ENCODE data around the gene PDXDC1. TPM values are rescaled to one million over a fixed set of nuclear protein-coding genes. Genes with fewer than 3 reads are reported as not detected.
A peak's percentile ranks its signal among the peaks of the same experiment; 100 is the strongest.
"Not testable (repeated sequence)": the region's sequence is repeated elsewhere in the genome, so short reads cannot be mapped to it uniquely, and the experiment has no call there.

The PDXDC1 gene
- total and polyA plus RNA-seq, 12 donors, result 24.9 to 88.5 (median 69.4) TPM

- H3K27me3 ChIP-seq; H3K9me3 ChIP-seq; H3K27ac ChIP-seq; intact Hi-C loops (cut with DNase I); H3K4me1 ChIP-seq; DNase-seq; H3K36me3 ChIP-seq; H3K4me3 ChIP-seq; ATAC-seq: not testable (repeated sequence)
- 94 to 98% methylated on average over 7 to 8 of the region's 10 CpGs for WGBS, 2 donors
Observed at GRCh38 chr16:15160571-15160970, 185.7 kb downstream of the PDXDC1 start.

DNA sequence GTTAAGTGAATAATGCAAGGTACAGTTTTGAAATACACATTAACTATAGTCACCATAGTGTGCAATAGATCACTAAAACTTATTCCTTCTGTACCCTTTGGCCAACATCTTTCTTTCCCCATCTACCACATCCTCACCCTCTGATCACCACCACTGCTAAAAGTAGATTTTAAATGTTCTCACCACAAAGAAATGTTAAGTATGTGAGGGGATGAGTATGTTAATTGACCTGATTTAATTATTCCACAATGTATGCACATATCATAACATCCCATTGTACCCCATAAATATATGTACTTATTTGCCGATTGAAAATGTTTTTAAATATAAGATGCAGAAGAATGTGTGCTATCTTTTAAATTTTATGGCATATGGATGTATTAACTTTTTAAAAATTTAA lies 188.2 kb downstream of the PDXDC1 start:
- intact Hi-C loops (cut with DNase I); H3K27me3 ChIP-seq; H3K9me3 ChIP-seq; H3K36me3 ChIP-seq; ATAC-seq; H3K27ac ChIP-seq; H3K4me3 ChIP-seq; DNase-seq; H3K4me1 ChIP-seq: not testable (repeated sequence)
- 85 to 96% methylated on average over 1 of the region's 1 CpG for WGBS, 2 donors

DNA sequence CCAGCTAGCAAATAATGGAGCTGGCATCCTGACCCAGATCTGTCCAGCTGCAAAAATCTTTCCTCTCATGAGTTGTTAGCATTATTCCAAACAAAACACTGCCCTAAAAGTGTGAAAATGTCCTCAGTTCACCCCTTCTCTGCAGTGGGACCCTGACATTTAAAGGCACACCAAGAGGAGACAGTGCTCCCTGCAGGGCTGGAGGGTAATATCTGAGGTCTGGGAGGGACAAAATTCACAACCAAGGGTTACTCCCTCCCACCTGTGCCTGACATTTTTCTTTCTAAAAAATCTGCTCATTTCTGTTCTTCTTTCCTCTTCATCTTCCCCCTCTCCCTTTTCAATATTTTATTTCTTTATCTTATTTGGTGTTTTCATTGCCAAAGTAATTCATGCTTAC lies 191.4 kb downstream of the PDXDC1 start:
- H3K27me3 ChIP-seq; intact Hi-C loops (cut with DNase I); ATAC-seq; H3K36me3 ChIP-seq; H3K9me3 ChIP-seq; H3K4me3 ChIP-seq; DNase-seq; H3K4me1 ChIP-seq; H3K27ac ChIP-seq: not testable (repeated sequence)

DNA sequence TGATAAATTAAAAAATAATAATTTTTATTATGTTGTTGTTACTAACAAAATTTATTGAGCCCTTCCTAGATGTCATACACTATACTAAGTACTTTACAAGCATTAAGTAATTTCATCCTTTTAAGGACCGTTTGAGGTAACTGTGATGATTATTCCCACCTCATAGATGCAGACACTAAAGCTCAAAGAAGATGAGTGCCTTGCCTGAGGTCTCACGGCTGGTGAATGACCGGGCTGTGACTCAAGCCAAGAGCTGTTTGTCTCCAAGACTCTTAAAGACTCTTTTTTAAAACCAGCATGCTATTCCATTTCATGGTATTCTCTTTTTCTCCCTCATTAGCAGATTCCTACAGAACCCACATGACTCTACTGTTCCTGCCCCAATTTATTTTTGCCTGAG lies 193.5 kb downstream of the PDXDC1 start:
- H3K27me3 ChIP-seq; H3K36me3 ChIP-seq; DNase-seq; H3K27ac ChIP-seq; H3K4me1 ChIP-seq; intact Hi-C loops (cut with DNase I); H3K9me3 ChIP-seq; ATAC-seq; H3K4me3 ChIP-seq: not testable (repeated sequence)
- 74 to 76% methylated on average over 3 of the region's 3 CpGs for WGBS, 2 donors

DNA sequence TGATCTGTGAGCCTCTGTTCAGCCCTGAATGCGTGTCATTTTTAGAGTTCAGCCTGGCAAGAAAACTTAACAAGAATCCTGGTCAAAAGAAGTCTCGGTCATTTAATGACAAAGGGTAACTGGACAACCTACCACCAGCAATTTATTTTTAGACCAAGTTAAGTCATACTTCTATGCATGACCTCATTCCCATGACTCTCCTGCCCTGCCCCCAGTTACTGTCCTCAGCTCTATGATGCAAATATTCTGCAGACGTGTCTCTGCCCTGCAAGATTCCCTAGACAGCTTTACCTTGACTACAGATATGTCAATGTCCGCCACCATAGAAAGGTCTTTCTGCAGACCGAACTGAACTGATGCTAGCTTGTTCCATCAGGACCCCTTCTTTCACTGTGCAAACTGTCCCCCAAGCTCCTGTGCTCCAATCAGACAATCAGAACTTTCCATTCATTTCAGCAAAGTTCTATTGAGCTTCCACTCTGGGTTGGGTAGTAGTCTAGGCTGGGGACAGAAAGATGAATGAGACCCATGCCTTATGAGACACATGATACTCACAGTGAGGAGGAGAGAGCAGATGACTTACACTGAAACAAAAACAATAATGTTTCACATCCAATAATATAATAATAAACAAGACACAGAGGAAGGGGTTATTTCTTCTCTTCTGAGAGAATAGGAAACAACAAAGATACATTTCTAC lies 194.3 kb downstream of the PDXDC1 start:
- H3K27ac ChIP-seq; H3K4me3 ChIP-seq; DNase-seq; intact Hi-C loops (cut with DNase I); H3K9me3 ChIP-seq; H3K36me3 ChIP-seq; H3K4me1 ChIP-seq; H3K27me3 ChIP-seq: not testable (repeated sequence)
- WGBS, 2 donors, result 58 to 62% methylated on average over 4 of the region's 5 CpGs
- ATAC-seq, result peak in 3 of 8 donors; percentile 55 to 63 (median 57)

- intact Hi-C loops (cut with DNase I); H3K9me3 ChIP-seq; H3K27me3 ChIP-seq; DNase-seq; H3K4me3 ChIP-seq; H3K27ac ChIP-seq; H3K4me1 ChIP-seq; ATAC-seq; H3K36me3 ChIP-seq: not testable (repeated sequence)
- WGBS, 2 donors, result 85 to 87% methylated on average over 3 of the region's 3 CpGs
Observed at GRCh38 chr16:15179909-15180308, 205.1 kb downstream of the PDXDC1 start.

DNA sequence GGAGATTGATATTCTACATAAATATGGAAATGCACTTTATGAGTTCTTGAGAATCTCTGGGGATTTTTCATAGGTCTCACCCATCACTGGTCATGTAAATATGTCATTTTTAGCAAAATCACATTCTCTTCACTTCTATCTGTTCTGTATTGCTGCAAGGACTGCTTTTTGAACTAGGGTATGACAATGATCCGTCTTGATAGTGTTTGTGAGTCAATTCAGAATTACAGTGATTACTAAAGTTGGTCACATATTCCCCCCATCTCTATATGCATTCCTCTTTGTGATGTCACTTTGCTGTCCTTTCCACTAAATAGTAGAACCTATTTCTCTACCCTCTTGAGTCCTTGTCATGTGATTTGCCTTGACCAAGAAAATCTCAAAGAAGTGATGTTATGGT lies 206.1 kb downstream of the PDXDC1 start:
- intact Hi-C loops (cut with DNase I); H3K4me3 ChIP-seq; DNase-seq; H3K27me3 ChIP-seq; H3K4me1 ChIP-seq; H3K36me3 ChIP-seq; ATAC-seq; H3K27ac ChIP-seq; H3K9me3 ChIP-seq: not testable (repeated sequence)
- WGBS, 2 donors, result 80 to 89% methylated on average over 1 of the region's 1 CpG

DNA sequence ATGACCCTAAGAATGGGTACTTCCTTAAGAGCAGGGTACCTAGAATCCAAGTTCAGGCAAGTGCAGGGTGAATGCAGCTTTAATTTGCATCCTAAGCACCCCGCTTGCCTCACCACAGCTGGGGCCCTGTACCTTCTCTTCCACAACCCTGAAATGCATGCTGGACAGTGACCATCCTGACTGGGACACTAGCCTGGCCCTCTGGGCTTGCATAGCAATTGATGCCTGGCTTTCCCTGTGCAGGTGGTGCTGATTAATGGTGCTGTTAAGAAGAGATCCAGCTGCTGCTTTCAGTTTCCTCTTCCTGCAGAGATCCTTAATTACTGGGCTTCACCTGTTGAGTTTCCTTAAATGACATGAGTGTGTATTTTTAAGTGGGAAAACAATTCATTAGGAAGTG lies 209.2 kb downstream of the PDXDC1 start:
- H3K27me3 ChIP-seq; H3K9me3 ChIP-seq; H3K27ac ChIP-seq; H3K4me3 ChIP-seq; intact Hi-C loops (cut with DNase I); H3K4me1 ChIP-seq; ATAC-seq; DNase-seq; H3K36me3 ChIP-seq: not testable (repeated sequence)
- WGBS, 2 donors, result 59 to 79% methylated on average over 1 of the region's 1 CpG

Small RNAs within 50 kb of the gene (microRNA-seq; reads per million reads assigned to microRNA genes)
- gene MIR1972-1 (0 reads per million in 2 donors), gene MIR3180-4 (0 reads per million in 2 donors), gene MIR6511A1 (0 reads per million in 2 donors), gene MIR6511B2 (0 reads per million in 2 donors), gene MIR6770-1 (0 reads per million in 2 donors)

Other genes with a start within 250 kb of the PDXDC1 start
- gene NPIPA2, start 232.5 kb upstream of the PDXDC1 start, total RNA-seq, result 1 to 10 TPM in 7 of 10 donors, under 1 TPM in 2, not detected in 1; 0.24 to 4.7 (median 2.4) TPM
- gene NPIPA2, start 232.5 kb upstream of the PDXDC1 start, polyA plus RNA-seq, result 10 to 100 TPM in 1 of 2 donors, under 1 TPM in 1; 0.20 to 10.6 TPM
- gene NOMO1, start 141.3 kb upstream of the PDXDC1 start, total RNA-seq, result 100 to 1,000 TPM in 8 of 10 donors, 10 to 100 TPM in 2; 98.4 to 156 (median 123) TPM
- 10 to 100 TPM; 21.4 to 54.2 TPM for gene NOMO1, start 141.3 kb upstream of the PDXDC1 start, polyA plus RNA-seq
- gene NPIPA1, start 37.6 kb upstream of the PDXDC1 start, total RNA-seq, result 10 to 100 TPM; 31.2 to 52.1 (median 39.5) TPM
- 100 to 1,000 TPM in 1 of 2 donors, 10 to 100 TPM in 1; 45.0 to 165 TPM for gene NPIPA1, start 37.6 kb upstream of the PDXDC1 start, polyA plus RNA-seq
- gene NTAN1, start 81.0 kb downstream of the PDXDC1 start, total RNA-seq, result 10 to 100 TPM; 13.7 to 40.1 (median 20.9) TPM
- gene NTAN1, start 81.0 kb downstream of the PDXDC1 start, polyA plus RNA-seq, result 10 to 100 TPM; 32.4 to 36.1 TPM
- gene RRN3, start 119.2 kb downstream of the PDXDC1 start, total RNA-seq, result 10 to 100 TPM; 18.1 to 31.9 (median 24.7) TPM
- 10 to 100 TPM in 1 of 2 donors, 1 to 10 TPM in 1; 9.9 to 10.7 TPM for gene RRN3, start 119.2 kb downstream of the PDXDC1 start, polyA plus RNA-seq